Muscle of arm (tissue), 12 donors: Measurements from ENCODE around the gene DPF3. TPM values are rescaled to one million over a fixed set of nuclear protein-coding genes. Genes with fewer than 3 reads are reported as not detected.
"Not testable (repeated sequence)": the region's sequence is repeated elsewhere in the genome, so short reads cannot be mapped to it uniquely, and the experiment has no call there.

Experiments
- DNase-seq: peaks from one replicate; pipeline ENCODE4 v3.0.0-alpha.2; 2013
- polyA plus RNA-seq, 12 donors: library from polyadenylated mRNA; unstranded; fragments of 120-200 nt; gene quantifications; one replicate each; pipeline ENCODE4 v1.2.1, GENCODE V29; 2013; ENCODE audit not compliant: insufficient read length in 12 of 12

Gene DPF3
- polyA plus RNA-seq, 12 donors = 1.7 to 16.8 (median 5.1) TPM; not detected in 1

GRCh38 chr14:72880820-72881219 is 13.1 kb downstream of the DPF3 start:
- DNase-seq = no peak

DNA sequence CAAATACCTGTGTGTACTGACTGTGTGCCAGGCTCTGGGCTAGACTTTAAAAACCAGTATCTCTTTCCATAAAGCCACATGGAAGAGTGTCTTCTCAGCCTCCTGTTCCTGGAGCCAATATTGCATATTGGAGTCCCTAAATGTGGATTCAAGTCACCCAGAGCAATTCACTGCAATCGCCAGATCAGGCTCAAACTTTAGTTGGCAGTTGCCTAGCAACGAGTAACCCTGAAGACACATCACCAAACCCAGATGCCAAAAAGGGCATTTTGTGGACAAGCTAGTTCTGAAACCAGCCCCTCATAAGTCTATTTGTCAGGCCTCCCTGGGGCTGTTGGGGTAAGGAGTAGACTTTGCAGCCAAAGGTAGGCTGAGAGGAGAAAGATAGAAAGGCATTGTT is 13.7 kb downstream of the DPF3 start:
- DNase-seq = no peak

GRCh38 chr14:72879431-72879830 is 14.5 kb downstream of the DPF3 start:
- no peak for DNase-seq

- DNase-seq = no peak
Measured at GRCh38 chr14:72878746-72879145, 15.2 kb downstream of the DPF3 start.

- DNase-seq = no peak
Measured at GRCh38 chr14:72876710-72877063, 17.2 kb downstream of the DPF3 start.

DNA sequence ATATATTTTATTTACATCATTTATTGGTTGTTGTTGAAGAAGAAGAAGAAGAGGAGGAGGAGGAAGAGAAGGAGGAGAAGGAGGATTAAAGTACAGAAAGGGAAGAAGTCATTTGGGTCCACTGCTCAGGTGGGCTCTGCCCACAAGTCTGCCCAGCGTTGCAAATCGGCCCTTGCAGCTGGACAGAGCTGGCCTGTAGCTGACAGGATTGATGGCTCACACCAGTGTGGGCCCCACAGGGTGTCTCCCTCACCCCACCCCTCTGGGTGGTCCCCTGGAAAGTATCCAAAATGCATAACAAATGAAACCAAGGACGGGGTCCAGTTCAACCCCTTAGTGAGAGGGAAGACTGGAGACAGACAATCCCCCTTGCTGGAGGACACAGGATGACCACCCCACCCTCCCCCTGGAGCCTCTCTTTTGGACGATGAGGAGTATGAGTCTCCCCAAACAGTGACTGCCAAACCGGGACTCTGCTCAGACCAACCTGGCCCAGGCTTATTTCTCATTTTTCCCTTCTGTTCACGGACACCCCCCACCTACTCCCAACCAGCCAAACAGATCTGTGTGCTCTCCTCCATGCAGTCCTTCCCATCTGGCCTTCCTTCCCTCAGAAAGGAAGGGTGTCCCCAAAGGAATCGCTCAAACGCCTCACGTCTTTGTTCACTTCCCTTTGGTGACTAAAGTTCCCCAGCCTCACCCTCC is 17.7 kb downstream of the DPF3 start:
- no peak for DNase-seq

GRCh38 chr14:72870878-72871277 is 23.0 kb downstream of the DPF3 start:
- not testable (repeated sequence) for DNase-seq

- no peak for DNase-seq
Measured at GRCh38 chr14:72869407-72870329, 24.2 kb downstream of the DPF3 start.

- no peak for DNase-seq
Measured at GRCh38 chr14:72868500-72868899, 25.4 kb downstream of the DPF3 start.

DNA sequence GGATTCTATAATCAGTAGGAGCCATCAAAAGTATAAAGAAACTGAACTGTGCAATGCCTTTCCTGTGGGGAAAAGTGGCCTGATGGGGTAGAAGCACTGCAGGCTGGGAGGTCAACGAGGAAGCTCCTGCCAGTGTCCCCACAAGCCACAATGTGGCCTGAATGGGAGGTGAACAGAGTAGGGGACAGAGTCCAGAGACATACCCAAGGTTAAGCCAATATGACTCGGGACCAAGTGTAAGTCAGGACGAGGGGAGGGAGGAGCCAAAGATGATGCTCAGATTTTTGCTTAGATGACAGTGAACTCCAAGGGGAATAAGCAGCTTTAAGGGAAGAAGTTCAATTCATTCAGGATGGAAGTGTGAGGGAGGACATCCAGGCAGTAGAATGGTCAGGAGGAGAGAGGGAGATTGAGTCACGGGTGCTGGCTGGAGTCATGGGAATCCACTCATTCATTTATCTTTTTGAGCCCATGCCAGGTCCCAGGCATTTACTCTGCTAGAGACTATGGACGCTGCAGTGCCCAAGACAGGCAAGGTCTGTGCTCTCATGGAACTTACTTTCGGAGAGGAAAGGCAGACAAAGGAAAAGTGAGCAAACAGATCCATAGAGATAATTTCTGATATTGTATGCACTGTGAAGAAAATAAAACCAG is 29.1 kb downstream of the DPF3 start:
- no peak for DNase-seq

- no peak for DNase-seq
Measured at GRCh38 chr14:72863216-72864006, 30.5 kb downstream of the DPF3 start.

DNA sequence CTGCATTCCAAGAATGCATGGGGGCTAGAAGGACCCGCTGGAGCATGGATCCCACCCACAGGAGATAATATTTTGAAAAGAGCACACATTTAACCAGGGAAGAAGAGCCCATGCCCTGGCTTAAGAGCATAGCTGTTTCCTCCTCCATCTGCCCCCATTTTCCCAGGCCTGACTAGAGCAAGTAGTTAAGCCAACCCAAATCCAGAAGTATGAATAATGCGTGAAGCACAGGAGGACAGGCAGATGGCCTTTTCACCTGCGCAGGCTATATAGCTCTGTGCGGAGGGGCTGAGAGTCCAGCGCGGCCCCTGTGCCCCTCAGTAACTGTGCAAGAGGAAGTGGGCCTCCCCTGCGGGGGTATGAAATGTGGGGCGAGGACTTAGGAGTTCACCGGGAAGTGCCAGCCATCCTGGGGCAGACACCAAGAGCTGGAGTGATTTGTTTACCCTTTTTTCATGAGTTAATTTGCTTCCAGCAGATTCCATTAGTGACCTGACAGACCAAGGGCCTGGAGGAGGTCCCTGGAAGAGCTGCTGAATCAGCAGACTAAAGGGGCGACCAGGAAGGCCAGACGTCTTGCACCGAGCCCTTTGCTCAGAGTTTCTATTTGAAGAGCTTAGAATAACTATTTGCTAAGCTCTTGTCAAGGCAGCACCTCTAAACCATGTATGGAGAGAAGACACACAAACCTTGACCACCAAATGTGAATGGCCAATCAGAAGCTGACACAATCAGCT is 37.2 kb downstream of the DPF3 start:
- no peak for DNase-seq

DNA sequence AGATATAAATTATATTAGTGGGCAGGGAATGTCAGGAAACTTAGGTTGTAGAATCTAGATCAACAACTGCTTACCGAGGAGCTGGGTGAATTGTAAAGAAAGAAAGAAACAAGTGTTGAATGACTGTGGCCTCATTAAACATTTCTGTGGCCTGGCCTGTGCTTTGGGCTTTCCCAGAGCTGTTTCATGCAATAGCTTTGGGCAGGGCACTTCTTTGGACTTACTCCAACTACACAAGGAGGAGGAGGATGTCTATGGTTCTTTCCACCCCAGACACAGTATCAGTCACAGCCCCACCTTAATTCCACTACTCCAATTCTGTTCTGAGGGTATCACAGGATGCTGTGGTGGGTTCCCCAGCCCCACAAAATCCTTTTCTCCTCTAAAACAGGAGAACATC is 38.0 kb downstream of the DPF3 start:
- no peak for DNase-seq

DNA sequence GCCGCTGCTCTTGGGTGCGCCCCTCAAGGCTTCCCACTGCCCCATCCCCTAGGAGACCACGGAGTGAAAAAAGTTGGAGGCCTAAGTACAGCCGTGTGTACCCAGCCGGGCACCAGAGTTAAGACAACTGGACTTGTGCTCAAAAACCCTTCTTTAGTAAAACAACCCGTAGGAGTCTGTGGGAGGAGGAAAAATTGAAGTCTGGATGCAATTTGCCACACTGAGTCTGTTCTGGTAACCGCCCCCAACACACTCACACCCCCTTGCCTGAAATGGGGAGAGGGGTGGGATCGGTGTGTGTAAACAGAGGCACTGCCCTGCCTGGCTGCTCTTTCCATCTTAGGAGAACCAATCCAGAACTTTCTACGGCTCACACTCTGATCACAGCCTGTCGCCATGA is 41.7 kb downstream of the DPF3 start:
- DNase-seq = no peak

DNA sequence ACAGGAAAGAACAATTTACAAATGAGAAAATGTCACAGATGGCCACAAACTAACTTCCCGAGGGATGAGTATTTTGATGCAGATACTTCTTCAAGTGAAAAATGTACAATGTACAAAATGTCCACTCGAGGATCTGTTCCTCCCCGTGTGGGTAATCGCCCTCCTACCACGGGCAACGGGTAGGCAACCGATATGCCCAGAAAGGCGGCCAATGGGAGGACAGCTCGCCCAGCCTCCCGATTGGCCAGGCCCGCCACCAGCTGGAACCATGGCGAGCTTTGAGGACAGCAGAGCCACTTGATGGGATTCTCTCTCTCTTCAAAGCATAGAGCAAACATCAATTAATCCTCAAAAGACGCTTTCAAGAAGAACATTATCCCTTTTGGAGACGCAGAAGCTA is 42.3 kb downstream of the DPF3 start:
- DNase-seq = no peak

GRCh38 chr14:72850360-72850759 is 43.5 kb downstream of the DPF3 start:
- no peak for DNase-seq

- DNase-seq = no peak
Measured at GRCh38 chr14:72849222-72849621, 44.7 kb downstream of the DPF3 start.

DNA sequence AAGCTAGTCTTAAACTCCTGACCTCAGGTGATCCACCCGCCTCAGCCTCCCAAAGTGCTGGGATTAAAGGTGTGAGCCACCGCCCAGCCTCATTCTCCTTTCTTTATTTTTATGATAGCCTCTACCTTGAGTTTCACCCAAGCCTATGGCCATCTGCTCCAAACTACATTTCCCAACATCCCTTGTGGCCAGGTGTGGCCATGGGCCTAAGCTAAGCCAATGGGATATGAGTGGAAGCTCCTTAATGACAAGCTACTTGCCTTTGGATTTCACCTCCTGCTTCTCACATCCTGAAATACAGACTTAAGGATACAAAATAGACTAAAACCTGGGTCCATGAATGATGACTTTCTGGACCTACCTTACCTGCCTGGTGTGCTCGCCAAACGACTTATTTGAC is 46.2 kb downstream of the DPF3 start:
- DNase-seq = no peak

- no peak for DNase-seq
Measured at GRCh38 chr14:72845683-72846082, 48.2 kb downstream of the DPF3 start.

DNA sequence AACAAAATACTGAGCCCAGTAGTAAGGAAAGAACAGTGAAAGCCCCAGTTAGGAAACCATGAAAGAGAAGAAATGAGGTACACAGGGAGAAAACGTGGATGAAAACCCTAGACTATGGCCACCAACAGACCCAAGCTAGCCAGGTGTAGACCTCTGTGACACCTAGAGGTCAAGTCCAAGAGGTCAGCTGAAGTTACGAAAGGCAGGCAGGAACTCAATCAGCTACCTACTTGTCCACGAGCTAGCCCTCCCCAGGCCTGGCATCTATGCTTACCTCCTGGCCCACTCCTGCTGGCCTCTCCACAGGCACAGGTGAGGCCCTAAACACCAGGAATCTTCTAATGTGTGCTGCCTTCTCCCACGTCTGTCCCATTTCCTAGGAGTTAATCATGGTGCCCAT is 48.7 kb downstream of the DPF3 start:
- no peak for DNase-seq

DNA sequence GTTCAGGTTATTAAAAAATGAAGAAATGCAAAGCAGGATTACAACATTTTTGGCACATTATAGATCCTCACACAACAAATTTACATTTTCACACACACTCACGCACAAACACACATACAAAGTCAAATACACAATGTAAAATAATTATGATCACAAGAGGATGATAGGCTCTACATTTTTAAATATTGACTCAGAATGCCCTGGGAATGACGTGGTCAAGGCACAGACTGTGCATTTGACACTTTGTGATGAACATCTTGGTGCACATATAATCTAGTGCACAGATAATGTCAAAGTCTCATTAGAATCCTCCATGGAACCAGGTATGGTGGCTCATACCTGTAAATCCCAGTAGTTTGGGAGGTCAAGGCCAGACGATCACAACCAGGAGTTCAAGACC is 49.4 kb downstream of the DPF3 start:
- no peak for DNase-seq
